Endothelial cell of umbilical vein (primary cell): ENCODE measurements around the gene DGKD.

ENCODE experiments used
- CTCF ChIP-seq, 2 donors: IDR thresholded peaks; 1 replicate in 1 of 2; 2 replicates in 1 of 2; pipeline ENCODE4 v1.5.1; 2011; ENCODE audit warnings: low read length in 2 of 2, mild to moderate bottlenecking in 2 of 2, moderate library complexity in 2 of 2, control low read depth in 1 of 2, inconsistent platforms in 1 of 2, low read depth in 1 of 2; ENCODE audit not compliant: insufficient read depth in 1 of 2; ENCODE audit errors: extremely low read depth in 1 of 2
- EZH2 ChIP-seq: IDR thresholded peaks from 2 replicates; pipeline ENCODE4 v1.6.1; 2012; ENCODE audit warnings: borderline replicate concordance, low read depth, mild to moderate bottlenecking, moderate library complexity, low read length, inconsistent platforms; ENCODE audit not compliant: severe bottlenecking

- TF ChIP-seq CTCF (IDR thresholded peaks at IDR 0.05; ENCODE audit: extremely low read depth in 1 of 2, insufficient read depth in 1 of 2, low read depth in 1 of 2, low read length in 2 of 2) (no peak), EZH2 (no peak)
These were observed 134.8 kb downstream of the DGKD start for GRCh38 chr2:233489143-233489542.
